Activated CD8-positive, alpha-beta memory T cell treated with anti-CD3 and anti-CD28 coated beads, Interleukin-2, amount 50 U/mL, for 48 hours (primary cell): ENCODE data around the gene HK2.
"Not testable (repeated sequence)": the region's sequence is repeated elsewhere in the genome, so short reads cannot be mapped to it uniquely, and the experiment has no call there.

Experiments used
- DNase-seq: peaks from one replicate; pipeline ENCODE4 v3.0.0-alpha.2; 2020

Gene HK2

GRCh38 chr2:74835831-74836674 is 2.1 kb downstream of the HK2 start:
- no peak for DNase-seq

GRCh38 chr2:74836675-74837401 is 2.9 kb downstream of the HK2 start:
- no peak for DNase-seq

DNA sequence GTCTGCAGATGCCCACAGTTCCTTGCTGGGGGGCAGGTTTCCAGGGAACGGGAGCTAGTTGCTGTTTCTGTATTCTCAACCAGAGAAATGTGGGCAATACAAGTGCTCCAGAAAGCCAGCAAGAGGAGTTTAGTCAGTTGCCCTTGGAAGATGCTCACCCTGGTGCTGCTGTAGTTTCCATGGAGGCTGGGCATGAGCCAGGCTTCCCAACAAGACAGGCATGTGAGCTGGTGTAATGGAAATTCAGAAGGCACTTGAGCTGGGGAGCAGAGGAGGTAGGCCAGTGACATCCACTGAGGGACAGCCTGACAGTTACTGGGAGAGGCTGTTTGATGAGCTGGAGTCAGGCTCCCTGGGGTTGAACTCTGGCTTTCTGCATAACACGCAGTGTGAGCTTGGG is 7.7 kb downstream of the HK2 start:
- DNase-seq, result no peak

- no peak for DNase-seq
Observed at GRCh38 chr2:74843433-74843832, 9.5 kb downstream of the HK2 start.

DNA sequence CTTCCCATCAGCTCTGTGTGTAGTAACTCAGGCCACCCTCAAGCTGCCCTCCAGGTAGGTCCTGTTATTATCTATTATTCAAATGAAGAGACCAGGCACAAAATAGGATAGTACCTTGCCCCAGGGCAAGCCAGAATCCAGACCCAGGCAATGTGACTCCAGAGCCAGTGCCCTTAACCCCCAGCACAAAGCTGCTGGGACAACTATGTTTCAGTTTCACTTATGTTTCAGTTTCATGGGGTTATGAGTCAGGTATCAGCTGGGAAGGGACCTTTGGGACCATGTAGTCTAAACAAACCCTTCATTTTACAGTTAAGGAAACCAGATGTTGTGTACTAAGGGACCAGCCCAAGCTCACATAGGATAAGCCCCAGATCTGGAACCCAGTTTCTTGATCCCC is 10.0 kb downstream of the HK2 start:
- no peak for DNase-seq

DNA sequence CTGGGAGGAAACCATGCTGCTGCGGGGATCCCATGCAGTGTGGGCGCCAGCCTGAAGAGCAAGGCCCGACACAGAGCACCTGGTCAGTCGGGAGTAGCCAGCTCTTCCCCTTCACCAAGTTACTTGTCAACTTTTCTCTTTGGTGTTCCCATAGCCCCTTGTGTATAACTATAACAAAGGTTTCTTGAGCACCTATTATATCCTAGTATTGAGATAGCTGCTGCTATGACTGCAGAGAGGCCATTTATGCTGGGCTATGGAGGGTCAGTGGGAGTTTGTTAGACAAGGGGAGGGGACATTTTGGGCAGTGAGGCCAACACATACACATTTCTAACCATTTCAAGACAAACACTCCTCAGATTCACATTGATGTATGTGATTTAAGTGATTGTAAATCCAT is 10.8 kb downstream of the HK2 start:
- no peak for DNase-seq

- DNase-seq, result no peak
Observed at GRCh38 chr2:74845217-74845751, 11.4 kb downstream of the HK2 start.

DNA sequence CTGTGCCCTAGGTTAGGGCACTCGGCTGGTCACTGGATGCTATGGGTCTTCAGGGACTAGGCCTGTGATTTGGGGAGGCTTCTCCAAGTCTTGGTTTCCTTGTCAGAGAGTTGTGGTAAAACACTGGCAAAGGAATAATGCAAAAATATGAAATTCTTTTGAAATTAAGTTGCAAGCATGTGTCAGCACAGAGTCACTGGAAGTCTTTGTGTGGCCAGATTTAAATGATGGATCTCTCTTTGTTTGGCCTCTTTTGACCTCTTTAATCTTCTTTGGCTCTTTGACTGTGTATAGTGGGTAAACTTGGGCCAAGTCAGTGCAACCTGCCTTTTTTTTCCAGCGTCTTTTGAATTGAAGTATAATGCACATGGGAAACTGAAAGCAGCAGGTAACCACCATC is 12.1 kb downstream of the HK2 start:
- no peak for DNase-seq

GRCh38 chr2:74846481-74846880 is 12.6 kb downstream of the HK2 start:
- no peak for DNase-seq

DNA sequence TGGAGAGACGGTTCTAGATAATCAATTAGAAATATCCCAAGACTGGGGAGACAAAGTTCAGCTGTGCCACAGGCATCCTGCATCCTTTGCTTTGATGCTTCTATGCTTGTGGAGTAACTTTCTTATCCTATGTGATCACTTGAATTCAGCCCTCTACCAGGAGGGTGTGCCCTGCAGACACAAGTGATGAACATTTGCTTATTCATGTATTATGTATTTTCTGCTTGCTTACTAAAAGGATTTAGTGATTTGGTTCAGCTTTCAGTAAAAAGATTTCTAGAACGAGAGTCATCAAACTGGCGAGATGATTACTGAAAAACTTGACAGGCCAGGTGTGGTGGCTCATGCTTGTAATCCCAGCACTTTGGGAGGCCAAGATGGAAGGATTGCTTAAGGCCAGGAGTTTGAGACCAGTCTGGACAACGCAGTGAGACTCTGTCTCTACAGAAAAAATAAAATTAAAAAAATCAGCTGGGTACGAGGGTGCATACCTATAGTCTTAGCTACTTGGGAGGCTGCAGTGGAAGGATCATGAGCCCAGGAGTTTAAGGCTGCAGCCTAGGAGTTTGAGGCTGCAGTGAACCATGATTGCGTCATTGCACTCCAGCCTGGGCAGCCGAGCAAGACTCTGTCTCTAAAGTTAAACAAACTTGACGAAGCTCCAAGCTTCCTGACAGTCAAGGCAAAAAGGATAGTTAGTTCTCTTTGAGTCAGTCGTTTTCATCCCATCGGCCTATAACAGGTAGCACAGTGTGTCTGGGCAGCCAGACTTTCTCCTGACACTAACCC is 13.3 kb downstream of the HK2 start:
- no peak for DNase-seq

- no peak for DNase-seq
Observed at GRCh38 chr2:74849228-74849892, 15.4 kb downstream of the HK2 start.

DNA sequence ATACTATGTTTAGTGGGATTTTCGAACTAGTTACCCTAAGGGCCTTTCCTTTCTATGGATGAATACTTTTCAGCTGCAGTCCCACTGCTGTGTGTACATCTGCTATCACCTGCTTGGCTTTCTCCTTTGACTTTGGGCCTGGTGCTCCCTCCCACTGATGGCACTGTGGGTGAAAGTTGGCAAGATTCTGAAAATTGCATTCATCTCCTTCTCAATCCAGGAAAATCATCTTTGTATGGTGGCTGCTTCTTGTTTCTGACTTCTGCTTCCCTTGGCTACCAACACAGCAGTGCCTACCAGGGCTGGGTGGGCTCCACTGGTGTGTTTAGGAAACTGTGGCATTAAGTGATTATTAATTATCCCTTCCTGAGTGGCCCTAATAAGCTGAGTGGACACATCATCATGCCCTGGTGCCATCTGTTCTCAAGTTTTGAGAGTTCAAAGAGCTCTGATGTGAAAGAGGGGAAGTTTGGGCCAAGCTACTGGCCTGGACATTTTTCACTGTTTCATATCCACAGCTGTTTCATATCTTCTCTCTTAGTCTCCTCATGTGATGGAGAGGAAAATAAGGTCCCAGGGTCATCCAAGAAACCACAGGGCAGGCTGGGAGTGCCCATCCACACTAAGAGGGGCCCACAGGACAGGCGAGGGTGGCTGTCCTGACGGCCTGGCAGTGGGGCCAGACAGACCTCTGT is 16.7 kb downstream of the HK2 start:
- DNase-seq, result no peak

DNA sequence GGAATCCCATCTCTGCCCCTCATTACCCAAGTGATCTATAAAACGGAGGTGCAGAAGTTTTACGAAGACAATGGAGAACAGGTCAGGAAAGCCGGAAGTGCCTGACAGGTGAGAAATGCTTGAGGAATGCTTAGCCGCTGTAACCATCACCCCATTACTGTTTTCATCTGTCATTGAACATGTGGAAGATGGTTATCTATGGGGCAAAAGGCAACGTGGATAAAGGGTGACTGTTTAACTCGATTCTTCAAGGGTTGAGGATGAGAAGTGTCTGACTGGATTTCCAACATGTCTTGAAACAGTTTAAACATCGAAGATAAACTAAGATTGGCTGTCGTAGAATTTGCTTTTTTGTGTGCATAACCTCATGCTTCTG is 17.3 kb downstream of the HK2 start:
- no peak for DNase-seq

DNA sequence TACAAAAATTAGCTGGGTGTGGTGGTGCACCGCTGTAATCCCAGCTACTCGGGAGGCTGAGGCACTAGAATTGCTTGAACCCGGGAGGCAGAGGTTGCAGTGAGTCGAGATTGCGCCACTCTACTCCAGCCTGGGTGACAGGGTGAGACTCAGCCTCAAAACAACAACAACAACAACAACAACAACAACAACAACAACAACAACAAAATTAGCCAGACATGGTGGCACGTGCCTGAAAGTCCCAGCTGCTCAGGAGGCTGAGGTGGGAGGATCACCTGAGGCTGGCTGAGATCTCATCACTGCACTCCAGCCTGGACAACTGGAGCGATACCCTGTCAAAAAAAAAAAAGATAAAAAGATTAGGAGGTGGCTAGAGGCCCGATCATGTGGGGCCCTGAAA is 19.4 kb downstream of the HK2 start:
- DNase-seq, result not testable (repeated sequence)

DNA sequence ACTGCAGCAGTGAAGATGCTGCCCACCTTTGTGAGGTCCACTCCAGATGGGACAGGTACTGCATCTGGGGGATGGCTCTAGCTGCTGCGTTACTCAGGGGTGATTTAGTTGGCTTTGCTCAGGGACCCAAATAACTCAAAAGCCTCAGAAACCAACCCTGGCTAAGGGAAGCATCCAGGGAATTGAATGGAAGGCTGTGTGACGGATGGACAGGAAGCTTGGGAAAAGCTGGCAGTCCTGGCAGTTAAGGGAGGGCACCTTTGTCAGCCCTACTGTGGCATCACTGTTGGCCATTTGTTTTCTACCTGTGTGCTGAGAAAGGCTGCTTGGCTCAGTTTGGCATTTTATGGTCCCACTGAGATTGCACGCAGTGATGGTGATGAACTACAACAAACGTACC is 20.5 kb downstream of the HK2 start:
- DNase-seq, result no peak

DNA sequence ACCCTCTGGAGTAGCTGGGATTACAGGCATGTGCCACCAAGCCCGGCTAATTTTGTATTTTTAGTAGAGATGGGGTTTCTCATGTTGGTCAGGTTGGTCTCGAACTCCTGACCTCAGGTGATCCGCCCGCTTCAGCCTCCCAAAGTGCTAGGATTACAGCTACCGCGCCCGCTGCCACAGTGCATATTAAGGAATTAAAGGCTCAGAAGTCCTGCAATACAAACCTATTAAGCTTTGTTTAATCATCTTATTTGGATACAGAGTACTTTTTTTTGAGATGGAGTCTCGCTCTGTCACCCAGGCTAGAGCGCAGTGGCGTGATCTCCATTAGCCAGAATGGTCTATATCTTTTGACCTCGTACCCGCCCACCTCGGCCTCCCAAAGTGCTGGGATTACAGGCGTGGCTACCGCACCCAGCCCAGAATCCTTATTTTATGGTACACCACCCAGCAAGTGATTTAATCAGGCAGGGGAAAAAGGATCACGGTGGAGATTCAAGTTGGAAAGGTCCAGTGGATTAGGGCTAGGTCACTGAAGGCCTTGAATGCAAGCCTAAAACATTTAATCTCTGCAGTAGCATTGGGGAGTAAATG is 21.3 kb downstream of the HK2 start:
- not testable (repeated sequence) for DNase-seq

DNA sequence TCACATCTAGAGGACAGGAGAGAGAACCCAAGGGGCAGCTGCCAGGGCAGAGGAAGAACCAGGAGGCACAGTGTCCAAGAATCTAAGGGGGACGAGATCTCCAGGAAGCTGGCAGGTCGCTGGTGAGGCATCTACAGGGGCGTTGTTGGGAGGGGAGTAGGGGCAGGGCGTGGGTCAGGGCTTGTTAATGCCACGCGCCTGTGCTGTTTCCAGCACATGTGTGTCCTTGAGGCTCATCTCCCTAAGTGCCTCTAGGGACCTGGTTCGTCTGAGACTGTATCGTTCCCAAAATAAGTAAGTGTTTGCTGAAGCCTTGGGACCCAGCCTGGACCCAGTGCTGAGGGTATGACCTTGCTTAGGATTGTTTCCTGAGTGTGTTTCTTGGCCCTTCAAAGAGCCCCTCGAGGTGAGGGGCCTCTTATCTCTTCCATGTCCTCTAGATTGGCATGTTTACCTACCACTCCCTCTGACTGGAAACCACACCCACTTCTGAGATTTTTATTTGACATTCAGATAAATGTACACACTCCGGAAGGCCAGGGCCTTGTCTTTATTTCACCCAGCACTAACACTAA is 22.2 kb downstream of the HK2 start:
- DNase-seq, result no peak

GRCh38 chr2:74856599-74856998 is 22.7 kb downstream of the HK2 start:
- no peak for DNase-seq

- DNase-seq, result no peak
Observed at GRCh38 chr2:74857215-74857614, 23.3 kb downstream of the HK2 start.

DNA sequence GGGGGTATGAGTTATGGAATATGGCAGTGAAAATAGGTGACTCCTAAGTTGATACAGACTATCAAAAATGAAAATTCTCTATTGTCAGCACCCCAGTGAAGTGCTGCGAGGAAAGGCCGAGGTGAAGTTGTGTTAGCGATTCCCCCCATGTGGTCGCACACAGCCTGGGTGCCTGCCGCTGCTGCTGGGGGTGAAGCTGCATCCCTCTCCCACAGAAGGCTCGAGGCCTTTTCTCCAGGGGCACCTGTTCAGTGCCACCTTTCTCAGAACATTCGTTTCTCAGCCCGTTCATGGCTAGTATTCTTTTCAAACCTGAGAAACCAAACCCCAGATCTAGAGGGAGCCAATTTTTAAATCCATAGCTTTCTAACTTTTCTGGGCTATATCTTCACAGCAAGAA is 23.8 kb downstream of the HK2 start:
- no peak for DNase-seq

GRCh38 chr2:74858281-74858680 is 24.4 kb downstream of the HK2 start:
- DNase-seq, result no peak
